WERI-Rb-1 (cell line): ENCODE results near the gene CERS3.

ENCODE experiments used
- DNase-seq: peaks from one replicate; pipeline ENCODE4 v3.0.0-alpha.2; 2020
- H3K27ac ChIP-seq: fragments of 250-450 bp; sonication (Bioruptor Pico); 2 replicates; pipeline ENCODE4 v1.5.1; 2020; ENCODE audit warnings: mild to moderate bottlenecking, moderate library complexity
- H3K27me3 ChIP-seq: fragments of 250-450 bp; sonication (Bioruptor Pico); 2 replicates; pipeline ENCODE4 v1.5.1; 2021; ENCODE audit warnings: mild to moderate bottlenecking, low read depth, moderate library complexity; ENCODE audit not compliant: insufficient read depth, severe bottlenecking
- H3K36me3 ChIP-seq: fragments of 250-450 bp; sonication (Bioruptor Pico); 2 replicates; pipeline ENCODE4 v1.5.1; 2020; ENCODE audit warnings: mild to moderate bottlenecking, moderate library complexity
- H3K4me3 ChIP-seq: 2 replicates; pipeline ENCODE4 v1.5.1; 2011; ENCODE audit warnings: low read depth, mild to moderate bottlenecking, control low read depth, low read length
- H3K9me3 ChIP-seq: fragments of 250-450 bp; sonication (Bioruptor Pico); 2 replicates; pipeline ENCODE4 v1.5.1; 2021; ENCODE audit warnings: mild to moderate bottlenecking, moderate library complexity; ENCODE audit not compliant: severe bottlenecking
- CTCF ChIP-seq: IDR thresholded peaks from 2 replicates; pipeline ENCODE4 v1.5.1; 2011; ENCODE audit warnings: low read depth, mild to moderate bottlenecking, control low read depth, inconsistent platforms, low read length

The CERS3 gene

GRCh38 chr15:100558771-100559254, 30.1 kb upstream of the CERS3 start:
- H3K9me3 ChIP-seq, result no peaks in the 10 kb centered on the region
- H3K27ac ChIP-seq, result no peak overlapping the region
- no peaks in the 10 kb centered on the region for H3K27me3 ChIP-seq
- no peak for DNase-seq
- H3K4me3 ChIP-seq, result no peak overlapping the region
- no peaks in the 10 kb centered on the region for H3K36me3 ChIP-seq
- TF ChIP-seq CTCF, result no peak

GRCh38 chr15:100553468-100553867, 24.7 kb upstream of the CERS3 start:
- H3K9me3 ChIP-seq, result no peaks in the 10 kb centered on the region
- H3K4me3 ChIP-seq, result no peak overlapping the region
- no peaks in the 10 kb centered on the region for H3K27me3 ChIP-seq
- no peak for DNase-seq
- TF ChIP-seq CTCF, result no peak
- H3K36me3 ChIP-seq, result no peaks in the 10 kb centered on the region
- no peak overlapping the region for H3K27ac ChIP-seq

- no peak for TF ChIP-seq CTCF
- Histone ChIP-seq H3K4me3 (no peak overlapping the region), H3K27ac (no peak overlapping the region), H3K36me3 (no peaks in the 10 kb centered on the region), H3K27me3 (no peaks in the 10 kb centered on the region), H3K9me3 (no peaks in the 10 kb centered on the region)
- no peak for DNase-seq
Measured at GRCh38 chr15:100547961-100548360, 19.2 kb upstream of the CERS3 start.

- no peaks in the 10 kb centered on the region for H3K36me3 ChIP-seq
- H3K9me3 ChIP-seq, result no peaks in the 10 kb centered on the region
- no peak for TF ChIP-seq CTCF
- H3K27me3 ChIP-seq, result no peaks in the 10 kb centered on the region
- no peak for DNase-seq
- H3K27ac ChIP-seq, result no peak overlapping the region
- H3K4me3 ChIP-seq, result no peak overlapping the region
Measured at GRCh38 chr15:100544946-100545345, 16.2 kb upstream of the CERS3 start.

GRCh38 chr15:100544338-100544841, 15.6 kb upstream of the CERS3 start:
- H3K27me3 ChIP-seq, result no peaks in the 10 kb centered on the region
- H3K27ac ChIP-seq, result no peak overlapping the region
- H3K9me3 ChIP-seq, result no peaks in the 10 kb centered on the region
- no peak for DNase-seq
- H3K36me3 ChIP-seq, result no peaks in the 10 kb centered on the region
- H3K4me3 ChIP-seq, result no peak overlapping the region
- TF ChIP-seq CTCF, result no peak

- Histone ChIP-seq H3K9me3 (no peaks in the 10 kb centered on the region), H3K27me3 (no peaks in the 10 kb centered on the region), H3K4me3 (no peak overlapping the region), H3K36me3 (no peaks in the 10 kb centered on the region), H3K27ac (no peak overlapping the region)
- TF ChIP-seq CTCF, result no peak
- no peak for DNase-seq
Measured at GRCh38 chr15:100542290-100542689, 13.5 kb upstream of the CERS3 start.
